ENCODE data around the gene COL9A3.

The COL9A3 gene

DNA sequence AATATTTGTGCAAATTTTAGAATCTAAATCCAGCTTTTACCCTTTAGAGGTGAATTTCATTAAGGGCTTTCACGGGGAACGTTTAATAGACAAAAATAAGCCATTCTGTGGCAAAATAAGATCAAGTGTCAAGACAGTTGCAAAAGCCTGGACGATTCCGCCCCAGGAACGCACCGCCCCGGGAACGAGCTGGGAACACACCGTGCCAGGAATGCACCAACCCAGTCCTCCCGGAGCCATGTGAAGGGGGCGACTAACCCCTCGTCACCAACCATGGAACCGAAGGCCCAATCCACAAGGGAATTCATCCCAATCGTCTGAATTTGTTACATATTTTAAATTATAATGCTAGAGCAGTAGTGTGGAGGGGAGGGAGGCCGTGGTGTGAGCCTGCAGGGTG lies 65.6 kb downstream of the COL9A3 start:
- no peak for DNase-seq

DNA sequence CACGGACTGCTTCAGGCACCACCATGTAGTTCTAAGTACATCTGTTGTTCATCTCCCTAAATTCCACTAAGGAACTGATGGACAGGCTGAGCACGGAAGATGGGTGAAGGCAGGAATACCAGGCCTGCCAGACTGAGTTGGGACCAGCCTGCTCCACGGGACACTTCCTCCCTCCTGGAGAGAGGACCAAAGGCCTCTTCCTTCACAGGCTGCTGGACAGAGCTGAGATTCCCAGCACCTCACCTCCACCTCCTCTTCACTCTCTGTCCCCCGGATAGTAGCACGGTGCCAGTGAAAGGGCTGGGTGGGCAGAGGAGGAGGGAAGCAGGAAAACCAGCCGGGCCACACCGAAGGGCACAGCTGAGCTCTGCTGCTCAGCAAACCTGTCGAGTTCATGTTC lies 67.7 kb downstream of the COL9A3 start:
- DNase-seq, result no peak

DNA sequence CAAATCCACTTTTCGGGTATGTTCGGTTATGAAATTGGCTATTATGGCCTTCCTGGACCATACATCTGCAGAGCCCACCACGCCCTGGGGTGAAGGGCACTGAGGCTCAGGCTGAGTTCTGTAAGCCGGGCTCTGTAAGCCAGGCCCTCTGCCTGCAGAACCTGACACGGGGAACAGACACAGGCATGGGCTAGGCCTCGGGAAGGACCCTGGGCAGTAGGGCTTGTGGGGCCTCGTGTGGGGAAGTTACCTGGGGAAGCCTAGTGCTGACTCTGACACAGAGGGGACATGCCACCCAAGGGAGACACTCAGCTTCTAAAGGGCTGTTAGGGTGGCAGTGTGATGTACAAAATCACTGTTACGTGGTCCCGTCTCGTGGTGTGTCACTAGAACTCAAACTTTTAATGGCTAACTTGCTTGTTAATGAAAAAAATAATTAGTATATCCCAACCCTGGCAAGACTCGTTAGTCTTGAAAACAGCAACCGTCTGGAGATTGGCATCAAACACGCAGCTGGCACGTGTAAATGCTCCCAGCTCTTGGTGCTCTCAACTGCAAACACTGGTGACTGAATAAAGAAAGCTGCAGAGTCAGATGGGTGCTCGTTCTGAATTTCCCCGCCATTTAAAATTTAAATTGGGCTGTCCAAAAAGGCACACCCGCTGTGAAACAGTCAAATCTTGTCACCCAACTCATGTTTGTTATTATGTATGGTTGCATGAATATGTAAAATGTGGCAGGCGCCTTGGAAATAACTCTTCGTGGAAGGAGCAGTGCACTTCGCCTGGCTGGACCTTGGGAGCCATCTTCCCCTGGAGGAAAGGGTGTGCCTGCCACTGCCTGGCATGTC lies 68.4 kb downstream of the COL9A3 start:
- DNase-seq, result no peak

DNA sequence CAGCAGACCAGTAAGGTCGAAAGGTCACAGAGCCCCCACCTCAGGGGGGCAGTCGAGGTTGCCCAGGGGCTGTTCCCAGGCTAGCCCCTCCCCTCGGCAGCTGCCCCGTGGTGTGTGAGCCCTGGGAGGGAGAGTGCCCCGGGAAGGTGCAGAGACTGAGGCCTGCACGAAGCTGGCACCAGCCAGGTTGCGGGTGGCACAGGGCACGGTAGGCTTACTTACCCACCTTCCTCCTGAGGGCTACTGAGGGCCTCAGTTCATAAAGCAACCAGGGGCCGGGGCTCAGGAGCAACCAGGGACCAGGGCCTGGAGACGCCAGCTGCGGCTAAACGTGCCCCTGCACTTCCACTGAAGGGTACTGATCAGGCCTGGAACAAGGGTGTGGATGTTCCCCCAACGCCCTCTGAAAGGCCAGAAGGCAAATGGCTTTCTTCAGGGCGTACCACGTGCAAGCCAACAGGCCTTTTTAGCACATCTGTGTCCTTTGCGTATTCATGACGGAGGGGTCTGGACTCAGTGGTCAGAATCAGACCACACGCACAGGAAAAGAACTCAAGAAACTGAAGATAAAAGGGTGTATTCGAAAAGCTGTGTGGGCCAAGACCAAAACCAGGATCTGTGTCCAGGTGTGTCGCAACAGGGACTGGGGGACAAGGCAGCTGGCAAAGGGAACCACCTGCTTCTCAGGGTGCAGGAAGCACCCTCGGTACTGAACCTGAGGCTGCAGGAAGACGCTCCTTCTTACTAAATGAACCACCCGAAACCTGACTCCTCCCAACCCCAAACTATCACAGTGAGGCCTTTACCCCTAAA lies 69.3 kb downstream of the COL9A3 start:
- no peak for DNase-seq

DNA sequence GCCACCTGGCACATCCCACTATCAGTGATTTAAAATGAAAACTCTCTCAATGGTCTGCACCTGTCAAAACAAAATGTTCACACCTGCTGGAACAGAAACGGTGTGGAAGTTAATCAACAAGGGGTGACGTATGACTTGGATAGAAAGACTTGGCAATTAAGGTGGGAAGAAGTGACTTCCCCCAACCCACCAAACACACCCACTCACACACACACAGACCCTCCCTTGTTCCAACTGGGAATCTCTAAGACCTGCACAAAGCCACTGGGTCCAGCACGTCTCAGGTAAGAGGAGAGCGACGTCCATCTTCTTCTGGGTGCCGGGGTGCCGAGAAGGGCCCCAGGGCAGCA lies 69.8 kb downstream of the COL9A3 start:
- DNase-seq, result no peak

DNA sequence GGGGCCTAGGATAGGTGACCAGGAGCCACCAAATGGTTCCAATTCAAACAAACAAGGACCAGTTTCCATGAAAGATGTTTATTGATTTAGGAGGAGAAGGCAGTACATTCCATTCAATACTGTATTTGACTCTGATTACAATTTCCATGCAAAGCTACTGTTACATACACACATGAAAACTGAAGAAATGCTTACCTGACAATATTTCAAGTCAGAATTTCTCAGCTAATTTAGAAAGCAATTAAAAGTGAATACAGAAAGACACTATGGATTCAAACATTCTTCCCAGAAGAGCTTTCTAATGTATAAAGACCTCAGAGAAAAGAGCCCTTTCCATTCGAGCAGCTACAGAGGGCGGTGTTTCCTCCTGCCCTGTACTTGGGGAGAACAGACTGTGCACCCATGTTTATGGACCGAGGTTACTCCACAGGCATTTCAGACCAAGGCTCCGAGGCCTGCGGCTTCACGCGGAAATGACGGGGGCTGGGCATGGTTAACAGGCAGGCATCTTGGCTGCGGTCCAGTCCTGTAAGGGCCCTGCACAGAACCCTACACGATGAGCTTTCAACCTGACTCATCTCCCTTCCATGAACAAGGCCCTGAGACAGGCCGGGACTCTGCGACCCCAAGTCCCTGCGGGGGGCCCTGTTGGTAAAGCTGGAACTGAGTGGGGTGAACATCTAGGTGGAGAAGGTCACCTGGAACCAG lies 70.5 kb downstream of the COL9A3 start:
- peak; percentile 14 for DNase-seq

DNA sequence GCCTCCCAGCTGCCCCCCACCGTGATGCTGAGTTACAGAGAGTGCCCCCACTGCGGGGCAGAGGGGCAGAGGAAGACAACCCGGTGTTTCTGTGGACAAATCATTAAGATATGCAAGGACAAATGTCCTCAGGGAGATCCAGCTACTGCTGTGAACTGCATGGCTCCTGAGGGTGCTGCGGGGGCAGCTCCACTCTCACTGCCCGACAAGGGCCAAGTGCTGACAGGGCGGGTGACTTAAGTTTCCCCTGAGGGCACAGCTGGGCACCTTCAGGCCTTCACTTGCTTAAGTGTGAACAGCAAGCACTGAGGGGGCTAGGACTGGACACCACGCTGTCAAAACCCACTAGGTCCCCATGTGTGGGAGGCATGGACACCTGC lies 71.0 kb downstream of the COL9A3 start:
- DNase-seq, result no peak

DNA sequence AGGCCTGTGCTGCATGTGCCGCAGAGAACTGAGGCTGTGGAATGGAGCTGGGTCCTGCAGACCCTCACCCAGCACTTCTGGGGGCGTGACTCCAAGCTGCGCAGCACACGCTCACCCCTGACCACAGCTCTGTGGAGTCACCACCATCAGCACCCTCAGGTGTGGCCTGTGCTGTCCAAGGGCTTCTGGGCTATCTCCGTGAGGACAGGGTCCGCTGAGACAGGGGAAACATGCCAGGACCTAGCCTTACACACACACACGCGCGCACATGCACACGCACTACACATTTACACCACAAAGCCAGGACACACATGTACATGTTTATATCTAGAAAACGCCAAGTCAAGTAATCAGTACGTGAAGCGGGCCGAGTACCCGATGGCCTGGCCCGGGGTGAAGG lies 71.6 kb downstream of the COL9A3 start:
- no peak for DNase-seq

DNA sequence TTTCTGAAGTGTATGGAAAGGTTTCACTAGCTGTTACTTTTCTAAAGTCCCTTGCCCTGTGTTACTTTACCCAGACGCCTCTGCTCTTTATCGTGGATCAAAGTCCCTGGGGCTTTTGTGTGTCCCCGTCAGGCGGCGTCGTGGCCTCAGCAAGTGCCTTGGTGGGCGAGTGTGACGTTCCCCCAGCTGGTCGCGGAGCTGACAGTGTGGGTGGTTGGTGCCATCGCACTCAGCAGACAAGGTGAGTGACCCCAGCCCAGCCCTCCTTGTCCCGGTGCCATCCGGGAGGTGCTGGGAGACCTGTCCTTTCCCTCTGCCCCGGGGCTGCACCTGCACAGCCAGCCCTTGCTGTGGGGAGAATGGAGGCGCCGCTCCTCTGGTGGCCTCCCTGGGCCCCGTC lies 72.1 kb downstream of the COL9A3 start:
- DNase-seq, result no peak

DNA sequence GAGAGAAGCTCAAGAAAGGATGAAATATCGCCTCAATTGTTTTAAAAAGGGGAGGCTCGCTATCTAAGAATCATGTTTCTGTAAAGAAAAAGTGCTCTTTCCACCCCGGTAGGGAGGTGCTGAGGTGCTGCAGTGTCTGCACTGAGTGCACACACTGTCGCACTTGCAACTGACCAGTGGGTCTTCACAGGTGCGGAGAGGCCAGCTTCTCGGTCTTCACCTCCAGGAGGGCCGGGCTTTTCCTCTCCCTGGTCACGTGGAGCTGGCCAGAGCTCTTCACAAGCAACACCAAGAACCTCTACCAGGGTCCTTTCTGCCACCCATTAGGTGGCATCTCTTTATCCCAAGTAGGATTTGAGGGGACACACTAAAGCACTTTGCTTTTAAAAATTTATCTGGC lies 72.6 kb downstream of the COL9A3 start:
- DNase-seq, result no peak

DNA sequence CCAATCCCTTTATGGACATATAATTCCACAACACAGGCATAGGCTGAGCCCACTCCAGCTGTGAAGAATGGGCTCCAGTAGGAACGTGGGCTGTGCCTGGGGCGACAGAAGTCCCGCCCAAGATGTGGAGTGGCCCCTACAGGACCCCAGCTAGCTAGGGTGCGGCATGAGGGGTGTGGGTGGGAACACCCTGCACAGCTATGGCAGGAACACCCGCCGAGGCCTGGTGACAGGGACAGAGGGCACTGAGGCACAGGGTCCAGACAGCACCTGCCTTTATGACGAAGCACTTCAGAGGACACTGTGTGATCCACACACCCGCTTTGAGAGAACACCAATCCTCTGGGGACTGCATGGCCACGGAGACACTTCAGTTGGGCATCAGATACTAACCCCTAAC lies 73.0 kb downstream of the COL9A3 start:
- DNase-seq, result no peak

DNA sequence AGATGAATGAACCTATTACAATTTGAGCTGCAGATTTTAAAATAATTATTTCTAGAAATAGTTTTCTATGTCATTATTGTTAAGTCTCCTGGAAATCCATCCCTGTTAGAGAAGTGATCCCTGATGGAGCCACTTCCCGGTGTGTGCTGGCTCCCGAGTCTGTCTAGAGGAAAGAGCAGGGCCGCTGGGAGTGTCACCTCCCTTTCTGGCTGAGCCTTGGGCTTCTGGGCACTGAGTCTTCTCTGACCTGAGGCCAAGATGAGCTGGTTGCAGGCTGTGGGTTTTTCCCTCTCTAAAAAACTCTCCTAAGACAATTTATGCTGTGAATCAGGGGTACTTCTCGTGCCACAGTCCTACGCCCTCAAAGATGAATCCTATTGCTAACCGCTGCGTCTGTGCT lies 73.6 kb downstream of the COL9A3 start:
- DNase-seq, result no peak

All from stimulated activated naive CD4-positive, alpha-beta T cell treated with Interleukin-2 at 50 U/mL for 16 hours (primary cell).